Measurements from ENCODE around the gene SEMA4A.
"Not testable (repeated sequence)": the region's sequence is repeated elsewhere in the genome, so short reads cannot be mapped to it uniquely, and the experiment has no call there.

Gene SEMA4A

DNA sequence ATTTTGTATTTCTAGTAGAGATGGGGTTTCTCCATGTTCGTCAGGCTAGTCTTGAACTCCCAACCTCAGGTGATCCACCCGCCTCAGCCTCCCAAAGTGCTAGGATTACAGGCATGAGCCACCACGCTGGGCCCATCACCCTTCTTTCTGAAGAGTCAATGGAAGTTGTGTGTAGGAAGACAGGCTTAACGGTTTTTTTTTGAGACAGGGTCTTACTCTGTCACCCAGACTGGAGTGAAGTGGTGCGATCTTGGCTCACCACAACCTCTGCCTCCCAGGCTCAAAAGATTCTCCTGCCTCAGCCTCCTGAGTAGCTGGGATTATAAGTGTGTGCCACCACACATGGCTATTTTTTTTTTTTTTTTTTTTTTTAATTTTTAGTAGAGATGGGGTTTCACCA, 36.7 kb upstream of the SEMA4A start:
- not testable (repeated sequence) for H2BK15ac ChIP-seq (ENCODE audit: low read length); DNase-seq (ENCODE audit: low spot score); H2AK5ac ChIP-seq (ENCODE audit: low read depth, low read length); H3K9me3 ChIP-seq (replicated peaks in 1 of 2; ENCODE audit: control insufficient read depth in 2 of 2, insufficient read depth in 1 of 2, low read depth in 1 of 2, low read length in 2 of 2); H3K18ac ChIP-seq (ENCODE audit: low read length); H2BK5ac ChIP-seq (ENCODE audit: low read length); H3K27ac ChIP-seq (replicated peaks; ENCODE audit: low read length); H3K9ac ChIP-seq (ENCODE audit: low read depth, low read length, poor library complexity); H3K23ac ChIP-seq (ENCODE audit: low read depth, low read length, poor library complexity); H3K14ac ChIP-seq (ENCODE audit: low read length); H3K79me1 ChIP-seq (ENCODE audit: low read depth, low read length); H4K8ac ChIP-seq (ENCODE audit: low read depth, low read length); H3K27me3 ChIP-seq (ENCODE audit: control insufficient read depth in 3 of 3, insufficient read depth in 3 of 3, low read depth in 1 of 3, low read length in 3 of 3); H2BK12ac ChIP-seq (ENCODE audit: low read length); H3K4ac ChIP-seq (ENCODE audit: low read length); H2AFZ ChIP-seq (ENCODE audit: low read length); H4K91ac ChIP-seq (ENCODE audit: low read depth, low read length, poor library complexity); H3K4me2 ChIP-seq (ENCODE audit: insufficient read depth, low read length, poor library complexity, severe bottlenecking); H2BK120ac ChIP-seq (ENCODE audit: low read depth, low read length); H3K4me3 ChIP-seq (ENCODE audit: low read length in 2 of 2)
- Histone ChIP-seq H3K4me1 (ENCODE audit: control insufficient read depth in 2 of 2, insufficient read depth in 1 of 2, low read depth in 1 of 2, low read length in 2 of 2) (peaks cover 21 to 28% of the 10 kb centered on the region in 2 donors), H3K36me3 (replicated peaks in 1 of 2; ENCODE audit: control insufficient read depth in 2 of 2, insufficient read depth in 2 of 2, low read length in 2 of 2) (peaks cover 5 to 69% of the 10 kb centered on the region in 2 donors)
- no CpG with 5 or more reads among the region's 5 CpGs for WGBS, 2 donors (ENCODE audit: extremely low coverage in 2 of 2, insufficient read length in 2 of 2, insufficient replicate concordance in 1 of 2)

DNA sequence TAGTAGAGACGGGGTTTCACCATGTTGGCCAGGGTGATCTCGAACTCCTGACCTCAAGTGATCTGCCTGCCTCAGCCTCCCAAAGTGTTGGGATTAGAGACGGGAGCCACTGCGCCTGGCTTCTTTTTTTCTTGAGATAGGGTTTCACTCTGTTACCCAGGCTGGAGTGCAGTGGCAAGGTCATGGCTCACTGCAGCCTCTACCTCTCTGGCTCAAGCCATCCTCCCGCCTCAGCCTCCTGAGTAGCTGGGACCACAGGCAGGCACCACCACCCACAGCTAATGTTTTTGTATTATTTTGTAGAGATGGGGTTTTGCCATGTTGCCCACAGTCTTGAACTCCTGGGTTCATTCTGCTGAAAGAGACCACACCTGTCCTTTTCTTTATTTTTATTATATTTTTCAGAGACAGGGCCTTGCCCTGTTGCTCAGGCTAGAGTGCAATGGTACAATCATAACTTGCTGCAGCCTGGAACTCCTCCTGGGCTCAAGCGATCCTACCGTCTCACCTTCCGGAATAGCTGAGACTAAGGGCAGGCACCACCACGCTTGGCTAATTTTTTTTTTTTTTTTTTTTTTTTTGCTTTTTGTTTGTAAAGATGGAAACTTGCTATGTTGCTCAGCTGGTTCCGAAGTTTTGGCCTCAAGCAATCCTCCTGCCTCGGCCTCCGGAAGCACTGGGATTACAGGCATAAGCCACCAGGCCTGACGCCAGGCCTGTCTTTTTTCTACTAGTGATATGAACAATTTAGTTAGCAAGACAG, 35.8 kb upstream of the SEMA4A start:
- H3K4me1 ChIP-seq (ENCODE audit: control insufficient read depth in 2 of 2, insufficient read depth in 1 of 2, low read depth in 1 of 2, low read length in 2 of 2) = peaks cover 25 to 35% of the 10 kb centered on the region in 2 donors
- no peak overlapping the region for H4K91ac ChIP-seq (ENCODE audit: low read depth, low read length, poor library complexity)
- no peak overlapping the region for H2AK5ac ChIP-seq (ENCODE audit: low read depth, low read length)
- no peak overlapping the region for H2AFZ ChIP-seq (ENCODE audit: low read length)
- no peak overlapping the region for H2BK120ac ChIP-seq (ENCODE audit: low read depth, low read length)
- H2BK5ac ChIP-seq (ENCODE audit: low read length) = no peak overlapping the region
- peaks cover 5 to 68% of the 10 kb centered on the region in 2 donors for H3K36me3 ChIP-seq (replicated peaks in 1 of 2; ENCODE audit: control insufficient read depth in 2 of 2, insufficient read depth in 2 of 2, low read length in 2 of 2)
- H3K4me3 ChIP-seq (ENCODE audit: low read length in 2 of 2) = no peak overlapping the region
- H4K8ac ChIP-seq (ENCODE audit: low read depth, low read length) = no peak overlapping the region
- H3K9ac ChIP-seq (ENCODE audit: low read depth, low read length, poor library complexity) = no peak overlapping the region
- H3K23ac ChIP-seq (ENCODE audit: low read depth, low read length, poor library complexity) = no peak overlapping the region
- H3K18ac ChIP-seq (ENCODE audit: low read length) = no peak overlapping the region
- H3K4me2 ChIP-seq (ENCODE audit: insufficient read depth, low read length, poor library complexity, severe bottlenecking) = no peak overlapping the region
- no peak overlapping the region for H3K27ac ChIP-seq (replicated peaks; ENCODE audit: low read length)
- H3K9me3 ChIP-seq (replicated peaks in 1 of 2; ENCODE audit: control insufficient read depth in 2 of 2, insufficient read depth in 1 of 2, low read depth in 1 of 2, low read length in 2 of 2) = no peaks in the 10 kb centered on the region
- peaks cover 5% of the 10 kb centered on the region for H3K79me1 ChIP-seq (ENCODE audit: low read depth, low read length)
- peaks cover 0 to 2% (median 0%) of the 10 kb centered on the region in 3 experiments for H3K27me3 ChIP-seq (ENCODE audit: control insufficient read depth in 3 of 3, insufficient read depth in 3 of 3, low read depth in 1 of 3, low read length in 3 of 3)
- H3K14ac ChIP-seq (ENCODE audit: low read length) = no peak overlapping the region
- no peak overlapping the region for H3K4ac ChIP-seq (ENCODE audit: low read length)
- WGBS, 2 donors (ENCODE audit: extremely low coverage in 2 of 2, insufficient read length in 2 of 2, insufficient replicate concordance in 1 of 2) = no CpG with 5 or more reads among the region's 13 CpGs
- H2BK12ac ChIP-seq (ENCODE audit: low read length) = no peak overlapping the region
- H2BK15ac ChIP-seq (ENCODE audit: low read length) = no peak overlapping the region
- no peak for DNase-seq (ENCODE audit: low spot score)

DNA sequence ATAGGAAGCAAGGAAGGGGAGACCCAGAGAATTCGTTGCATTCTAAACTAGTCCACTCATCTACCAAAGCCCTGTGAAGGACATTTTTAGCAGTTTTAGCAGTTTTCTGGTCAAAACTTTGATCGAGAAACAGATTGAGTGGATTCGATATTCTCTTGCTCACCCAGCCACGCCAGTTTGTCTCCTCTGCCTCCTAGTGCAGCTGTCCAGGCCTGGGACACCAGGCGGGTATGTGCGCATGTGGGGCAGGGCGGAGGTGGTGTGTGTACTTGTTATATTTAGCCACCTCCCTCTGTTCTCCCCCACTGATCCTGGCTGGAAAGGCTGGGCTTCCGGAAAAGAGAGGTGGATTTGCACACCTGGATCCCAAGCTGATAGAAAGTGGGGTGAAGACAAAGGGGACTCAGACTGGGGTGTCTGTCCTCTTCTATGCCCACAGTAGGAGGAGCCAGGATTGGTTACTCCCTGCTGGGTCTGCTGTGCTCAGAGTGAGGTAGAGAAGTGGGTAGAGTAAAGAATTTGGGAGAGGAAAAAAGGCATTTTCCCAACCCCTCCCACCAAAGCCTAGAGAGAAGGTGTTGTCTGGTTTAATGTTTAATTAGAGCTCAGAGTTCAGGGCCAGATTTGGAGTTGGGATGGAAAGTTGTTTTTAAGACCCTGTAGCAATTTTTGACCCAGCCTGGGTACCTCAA, 35.1 kb upstream of the SEMA4A start:
- DNase-seq (ENCODE audit: low spot score) = no peak
- H3K14ac ChIP-seq (ENCODE audit: low read length) = no peak overlapping the region
- no peak overlapping the region for H3K9ac ChIP-seq (ENCODE audit: low read depth, low read length, poor library complexity)
- H3K27me3 ChIP-seq (ENCODE audit: control insufficient read depth in 3 of 3, insufficient read depth in 3 of 3, low read depth in 1 of 3, low read length in 3 of 3) = peaks cover 0 to under 1% (median 0%) of the 10 kb centered on the region in 3 experiments
- H3K18ac ChIP-seq (ENCODE audit: low read length) = no peak overlapping the region
- no peak overlapping the region for H4K8ac ChIP-seq (ENCODE audit: low read depth, low read length)
- H3K4me3 ChIP-seq (ENCODE audit: low read length in 2 of 2) = no peak overlapping the region
- peaks cover 30 to 37% of the 10 kb centered on the region in 2 donors for H3K4me1 ChIP-seq (ENCODE audit: control insufficient read depth in 2 of 2, insufficient read depth in 1 of 2, low read depth in 1 of 2, low read length in 2 of 2)
- no peak overlapping the region for H3K4me2 ChIP-seq (ENCODE audit: insufficient read depth, low read length, poor library complexity, severe bottlenecking)
- peaks cover 5 to 66% of the 10 kb centered on the region in 2 donors for H3K36me3 ChIP-seq (replicated peaks in 1 of 2; ENCODE audit: control insufficient read depth in 2 of 2, insufficient read depth in 2 of 2, low read length in 2 of 2)
- H3K23ac ChIP-seq (ENCODE audit: low read depth, low read length, poor library complexity) = no peak overlapping the region
- H2BK12ac ChIP-seq (ENCODE audit: low read length) = no peak overlapping the region
- WGBS, 2 donors (ENCODE audit: extremely low coverage in 2 of 2, insufficient read length in 2 of 2, insufficient replicate concordance in 1 of 2) = no CpG with 5 or more reads among the region's 8 CpGs
- peaks cover 7% of the 10 kb centered on the region for H3K79me1 ChIP-seq (ENCODE audit: low read depth, low read length)
- H2BK5ac ChIP-seq (ENCODE audit: low read length) = no peak overlapping the region
- H4K91ac ChIP-seq (ENCODE audit: low read depth, low read length, poor library complexity) = no peak overlapping the region
- no peak overlapping the region for H2BK120ac ChIP-seq (ENCODE audit: low read depth, low read length)
- no peaks in the 10 kb centered on the region for H3K9me3 ChIP-seq (replicated peaks in 1 of 2; ENCODE audit: control insufficient read depth in 2 of 2, insufficient read depth in 1 of 2, low read depth in 1 of 2, low read length in 2 of 2)
- no peak overlapping the region for H2AFZ ChIP-seq (ENCODE audit: low read length)
- no peak overlapping the region for H2BK15ac ChIP-seq (ENCODE audit: low read length)
- no peak overlapping the region for H2AK5ac ChIP-seq (ENCODE audit: low read depth, low read length)
- H3K4ac ChIP-seq (ENCODE audit: low read length) = no peak overlapping the region
- H3K27ac ChIP-seq (replicated peaks; ENCODE audit: low read length) = no peak overlapping the region

DNA sequence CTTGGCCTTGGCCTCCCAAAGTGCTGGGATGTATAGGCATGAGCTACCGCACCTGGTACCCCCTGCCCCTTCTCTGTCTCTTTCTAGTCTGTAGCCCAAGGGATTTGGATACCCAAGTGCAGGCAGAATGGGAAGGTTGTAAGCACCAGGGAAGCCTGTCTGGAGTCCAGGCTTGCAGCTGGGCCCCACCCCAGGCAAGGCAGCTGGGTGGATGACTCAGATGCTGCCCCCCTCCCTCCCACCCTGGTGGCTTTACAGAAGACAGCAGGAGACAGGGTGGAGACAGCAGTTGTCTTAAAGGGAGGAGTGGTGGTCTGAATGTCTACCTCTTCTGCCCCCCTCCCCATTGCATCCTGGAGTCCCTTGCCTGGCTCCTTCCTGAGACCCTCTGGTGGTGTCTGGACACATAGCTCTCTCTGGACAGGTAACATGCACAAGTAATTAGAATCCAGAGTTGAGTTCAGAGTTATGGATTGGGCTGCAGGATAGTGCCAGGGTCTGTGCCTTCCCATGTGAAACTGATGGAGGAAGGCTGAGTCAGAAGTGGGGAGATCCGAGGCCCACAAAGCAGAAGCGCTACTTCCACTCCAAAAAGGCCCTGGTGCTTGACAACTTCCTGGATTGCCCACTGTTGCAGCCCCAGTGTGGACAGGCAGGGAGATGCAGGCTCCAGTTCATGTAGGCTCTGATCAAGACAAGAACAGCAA, 33.7 kb upstream of the SEMA4A start:
- Histone ChIP-seq H3K79me1 (ENCODE audit: low read depth, low read length) (peaks cover 7% of the 10 kb centered on the region), H3K4me3 (ENCODE audit: low read length in 2 of 2) (no peak overlapping the region), H2BK120ac (ENCODE audit: low read depth, low read length) (peak overlapping the region; percentile 37), H3K9me3 (replicated peaks in 1 of 2; ENCODE audit: control insufficient read depth in 2 of 2, insufficient read depth in 1 of 2, low read depth in 1 of 2, low read length in 2 of 2) (peaks cover 0 to 2% of the 10 kb centered on the region in 2 donors), H2BK12ac (ENCODE audit: low read length) (no peak overlapping the region), H3K23ac (ENCODE audit: low read depth, low read length, poor library complexity) (no peak overlapping the region), H3K4me2 (ENCODE audit: insufficient read depth, low read length, poor library complexity, severe bottlenecking) (no peak overlapping the region), H4K8ac (ENCODE audit: low read depth, low read length) (no peak overlapping the region), H2BK5ac (ENCODE audit: low read length) (no peak overlapping the region), H3K4ac (ENCODE audit: low read length) (no peak overlapping the region), H3K4me1 (ENCODE audit: control insufficient read depth in 2 of 2, insufficient read depth in 1 of 2, low read depth in 1 of 2, low read length in 2 of 2) (peaks cover 28 to 34% of the 10 kb centered on the region in 2 donors), H3K27me3 (ENCODE audit: control insufficient read depth in 3 of 3, insufficient read depth in 3 of 3, low read depth in 1 of 3, low read length in 3 of 3) (no peaks in the 10 kb centered on the region), H3K14ac (ENCODE audit: low read length) (no peak overlapping the region), H3K9ac (ENCODE audit: low read depth, low read length, poor library complexity) (no peak overlapping the region), H3K27ac (replicated peaks; ENCODE audit: low read length) (no peak overlapping the region), H3K18ac (ENCODE audit: low read length) (no peak overlapping the region), H2AFZ (ENCODE audit: low read length) (no peak overlapping the region), H3K36me3 (replicated peaks in 1 of 2; ENCODE audit: control insufficient read depth in 2 of 2, insufficient read depth in 2 of 2, low read length in 2 of 2) (peaks cover 5 to 58% of the 10 kb centered on the region in 2 donors), H2AK5ac (ENCODE audit: low read depth, low read length) (no peak overlapping the region), H2BK15ac (ENCODE audit: low read length) (no peak overlapping the region), H4K91ac (ENCODE audit: low read depth, low read length, poor library complexity) (no peak overlapping the region)
- WGBS, 2 donors (ENCODE audit: extremely low coverage in 2 of 2, insufficient read length in 2 of 2, insufficient replicate concordance in 1 of 2) = no CpG with 5 or more reads among the region's 3 CpGs
- no peak for DNase-seq (ENCODE audit: low spot score)
